ENCODE results near the gene CEP44. TPM values are rescaled to one million over a fixed set of nuclear protein-coding genes. Genes with fewer than 3 reads are reported as not detected.
A peak's percentile ranks its signal among the peaks of the same experiment; 100 is the strongest.
"Not testable (repeated sequence)": the region's sequence is repeated elsewhere in the genome, so short reads cannot be mapped to it uniquely, and the experiment has no call there.

Gene CEP44
- total RNA-seq, 1 donor from 2014 or later: 14.8 TPM

DNA sequence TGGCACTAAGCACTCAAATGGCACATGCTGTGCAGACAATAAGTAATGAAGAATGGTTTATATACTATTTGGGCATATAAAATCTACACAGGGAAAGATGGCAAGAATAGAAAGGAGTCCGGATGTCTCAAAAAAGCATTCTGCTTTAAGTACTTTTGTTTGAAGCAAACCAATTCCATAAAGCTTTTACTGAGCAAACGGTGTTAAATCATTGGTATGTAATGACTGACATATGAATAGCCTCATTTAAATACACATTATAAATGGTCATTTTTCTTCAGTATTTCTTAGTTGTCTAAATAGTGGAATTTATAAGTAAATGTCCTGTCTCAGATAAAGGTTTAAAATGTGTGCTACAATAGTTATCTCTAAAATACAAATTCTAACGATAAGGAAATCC is 6.3 kb upstream of the CEP44 start:
- no peak for DNase-seq (ENCODE audit: low read depth)

DNA sequence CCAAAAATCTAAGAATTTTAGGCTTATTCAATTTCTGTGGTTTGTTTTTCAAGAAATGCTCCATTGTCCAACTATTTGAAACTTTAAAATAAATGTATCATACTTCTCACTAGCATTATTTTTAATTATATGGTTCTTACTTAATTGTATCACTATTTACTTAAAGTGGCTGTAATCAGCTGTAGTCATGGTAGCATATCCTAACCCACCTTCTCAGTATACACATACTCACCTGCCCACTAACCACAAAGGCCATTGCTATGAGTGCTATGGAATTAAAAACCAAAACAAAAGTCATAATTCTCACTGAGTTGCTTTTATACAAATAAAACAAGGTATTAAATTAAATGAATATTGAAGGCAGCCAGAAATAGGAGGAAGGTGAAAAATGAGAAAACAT is 5.2 kb upstream of the CEP44 start:
- no peak for DNase-seq (ENCODE audit: low read depth)

DNA sequence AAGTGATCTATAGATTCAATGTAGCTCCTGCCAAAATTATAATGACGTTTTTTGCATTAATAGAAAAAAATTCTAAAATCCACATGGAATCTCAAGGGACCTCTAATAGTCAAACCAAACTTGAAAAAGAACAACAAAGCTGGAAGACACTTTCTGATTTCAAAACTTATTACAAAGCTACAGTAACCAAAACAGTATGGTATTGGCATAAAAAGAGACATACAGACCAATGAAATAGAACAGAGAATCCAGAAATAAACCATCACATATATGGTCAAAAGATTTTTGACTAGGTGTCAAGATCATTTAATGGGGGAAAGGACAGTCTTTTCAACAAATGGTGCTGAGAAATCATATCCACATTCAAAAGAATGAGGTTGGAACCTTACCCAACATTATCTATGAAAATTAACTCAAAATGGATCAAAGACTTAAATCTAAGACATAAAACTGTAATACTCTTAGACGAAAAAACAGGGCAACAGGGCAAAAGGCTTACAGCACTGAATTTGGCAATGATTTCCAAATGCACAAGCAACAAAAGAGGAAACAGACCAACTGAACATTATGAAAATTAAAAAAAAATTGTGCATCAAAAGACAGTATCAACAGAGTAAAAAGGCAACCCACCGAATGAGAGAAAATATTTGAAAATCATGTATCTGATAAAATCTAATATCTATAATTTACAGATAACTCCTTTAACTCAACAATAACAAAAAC is 4.1 kb upstream of the CEP44 start:
- DNase-seq (ENCODE audit: low read depth): no peak

DNA sequence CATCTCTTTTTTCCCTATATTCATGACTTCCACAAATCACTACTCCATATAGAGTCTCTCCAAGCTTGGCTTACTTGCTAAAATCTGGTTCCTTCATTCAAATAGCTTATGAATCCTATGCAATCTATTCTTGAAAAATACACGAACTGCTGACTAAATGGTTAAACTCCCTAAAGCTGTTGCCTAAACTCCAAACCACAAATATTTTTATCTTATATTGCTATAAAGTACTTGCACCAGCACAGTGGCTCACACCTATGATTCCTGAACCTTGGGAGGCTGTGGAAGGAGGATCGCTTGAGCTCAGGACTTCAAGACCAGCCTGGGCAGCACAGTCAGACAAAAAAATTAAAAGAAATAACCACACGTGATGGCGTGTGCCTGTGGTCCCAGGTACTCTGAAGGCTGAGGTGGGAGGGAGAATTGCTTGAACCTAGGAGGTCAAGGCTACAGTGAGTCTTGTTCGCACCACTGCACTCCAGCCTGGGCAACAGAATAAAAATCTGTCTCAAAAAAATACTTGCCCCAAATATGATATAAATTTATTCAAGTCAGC is 2.5 kb upstream of the CEP44 start:
- no peak for DNase-seq (ENCODE audit: low read depth)

DNA sequence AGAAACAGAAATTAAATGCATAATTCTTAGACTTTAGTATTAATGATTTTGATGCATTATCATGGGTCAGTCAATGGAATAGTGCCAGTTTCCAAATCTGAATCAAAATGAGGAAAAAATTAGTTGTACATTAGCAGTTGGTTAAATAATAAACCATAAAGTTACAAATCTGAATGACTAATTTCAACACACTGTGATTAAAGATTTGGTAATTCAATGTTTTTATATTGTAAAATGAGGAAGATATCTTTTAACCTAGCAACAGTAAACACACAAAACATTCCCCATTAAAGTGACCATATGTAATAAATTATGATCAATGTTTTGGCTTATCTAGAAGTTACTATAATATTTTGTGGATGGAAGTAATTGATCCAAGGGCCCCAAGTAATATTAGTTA is 1.8 kb upstream of the CEP44 start:
- no peak for DNase-seq (ENCODE audit: low read depth)

DNA sequence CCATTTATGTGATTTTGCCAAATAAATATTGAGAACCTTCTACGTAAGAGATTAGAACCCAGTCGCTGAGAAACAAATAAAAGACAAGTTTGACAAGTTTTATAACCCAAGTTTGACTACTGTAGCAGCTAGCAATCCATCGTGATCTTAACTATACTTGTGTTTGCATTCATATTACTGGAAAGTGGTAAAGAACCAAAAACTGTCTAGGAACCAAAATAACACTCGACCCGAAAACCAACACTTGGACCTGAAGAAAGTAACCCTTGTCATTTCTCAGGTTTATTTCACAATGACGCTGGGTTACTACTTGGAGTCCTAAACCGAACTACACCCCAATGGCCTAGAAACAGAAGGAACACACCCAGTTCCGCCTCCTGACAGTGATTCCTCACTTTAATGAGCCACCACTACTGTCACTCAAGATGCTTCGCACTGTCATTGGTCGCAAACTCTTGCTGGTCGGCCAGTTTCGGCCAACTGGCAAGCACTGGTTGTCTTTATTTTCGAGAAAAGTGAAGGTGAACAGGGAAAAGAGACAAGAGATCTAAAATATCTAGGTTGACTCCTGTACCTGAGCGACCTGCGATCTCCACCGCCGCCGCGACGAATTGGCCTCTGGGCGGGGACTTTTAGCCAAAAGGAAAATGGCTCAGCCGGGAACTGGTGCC is 740 bp upstream of the CEP44 start:
- peak; percentile 96 for DNase-seq (ENCODE audit: low read depth)

DNA sequence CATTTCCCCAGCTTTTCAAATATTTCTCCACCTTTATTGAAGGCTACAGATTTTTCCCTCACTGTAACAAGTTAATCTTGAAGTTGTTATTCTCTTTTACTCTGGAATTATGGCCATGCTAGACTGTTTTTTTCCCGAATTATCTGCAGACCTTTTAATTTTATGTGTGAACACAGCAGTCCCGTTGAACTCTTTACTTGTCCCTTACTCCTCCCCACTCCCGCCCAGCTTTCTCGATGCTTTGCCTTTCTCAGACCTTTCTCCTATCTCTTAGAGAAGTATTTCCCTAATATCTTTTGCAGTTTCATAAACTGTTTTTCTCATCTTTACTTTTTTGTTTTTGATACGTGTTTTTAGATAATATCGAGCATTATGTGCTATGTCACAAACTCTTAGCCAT is 776 bp downstream of the CEP44 start:
- no peak for DNase-seq (ENCODE audit: low read depth)

DNA sequence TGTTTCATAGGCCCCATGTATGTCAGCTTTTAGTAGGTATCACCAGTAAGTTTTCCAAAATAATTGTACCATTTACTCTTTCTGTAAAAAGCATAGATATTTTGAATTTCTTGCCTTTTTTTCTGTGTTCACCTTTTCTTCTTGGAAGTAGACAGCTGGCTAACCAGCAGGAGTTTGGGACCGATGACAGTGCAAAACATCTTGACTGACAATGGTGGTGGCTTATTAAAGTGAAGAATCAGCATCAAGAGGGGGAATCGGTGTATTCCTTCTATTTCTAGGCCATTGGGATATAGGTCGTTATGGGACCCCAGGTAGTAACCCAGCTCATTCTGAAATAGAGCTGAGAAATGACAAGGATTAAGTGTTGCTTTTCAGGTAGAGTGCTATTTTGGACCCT is 3.2 kb downstream of the CEP44 start:
- DNase-seq (ENCODE audit: low read depth): no peak

DNA sequence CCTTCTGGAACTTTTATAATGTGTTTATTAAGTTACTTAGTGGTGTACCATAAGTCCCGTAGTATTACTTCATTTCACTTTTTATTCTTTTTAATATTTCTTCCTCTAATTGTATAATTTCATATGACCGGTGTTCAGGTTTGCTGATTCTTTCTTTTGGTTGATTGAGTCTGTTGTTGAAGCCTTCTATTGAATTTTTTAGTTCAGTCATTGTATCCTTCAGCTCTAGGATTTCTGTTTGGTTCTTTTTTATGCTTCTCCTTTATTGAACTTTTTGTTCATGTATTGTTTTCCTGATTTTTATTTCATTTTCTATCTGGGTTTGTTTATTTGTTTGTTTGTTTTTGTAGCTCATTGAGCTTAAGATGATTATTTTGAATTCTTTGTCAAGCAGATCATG is 8.8 kb downstream of the CEP44 start:
- peak; percentile 18 for DNase-seq (ENCODE audit: low read depth)

DNA sequence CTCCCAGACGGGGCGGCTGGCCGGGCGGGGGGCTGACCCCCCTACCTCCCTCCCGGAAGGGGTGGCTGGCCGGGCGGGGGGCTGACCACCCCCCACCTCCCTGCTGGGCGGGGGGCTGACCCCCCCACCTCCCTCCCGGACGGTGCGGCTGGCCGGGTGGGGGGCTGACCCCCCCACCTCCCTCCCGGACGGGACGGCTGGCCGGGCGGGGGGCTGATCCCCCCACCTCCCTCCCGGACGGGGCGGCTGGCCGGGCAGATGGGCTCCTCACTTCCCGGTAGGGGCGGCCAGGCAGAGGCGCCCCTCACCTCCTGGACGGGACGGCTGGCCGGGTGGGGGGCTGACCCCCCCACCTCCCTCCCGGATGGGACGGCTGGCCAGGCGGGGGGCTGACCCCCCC is 10.9 kb downstream of the CEP44 start:
- DNase-seq (ENCODE audit: low read depth): not testable (repeated sequence)

DNA sequence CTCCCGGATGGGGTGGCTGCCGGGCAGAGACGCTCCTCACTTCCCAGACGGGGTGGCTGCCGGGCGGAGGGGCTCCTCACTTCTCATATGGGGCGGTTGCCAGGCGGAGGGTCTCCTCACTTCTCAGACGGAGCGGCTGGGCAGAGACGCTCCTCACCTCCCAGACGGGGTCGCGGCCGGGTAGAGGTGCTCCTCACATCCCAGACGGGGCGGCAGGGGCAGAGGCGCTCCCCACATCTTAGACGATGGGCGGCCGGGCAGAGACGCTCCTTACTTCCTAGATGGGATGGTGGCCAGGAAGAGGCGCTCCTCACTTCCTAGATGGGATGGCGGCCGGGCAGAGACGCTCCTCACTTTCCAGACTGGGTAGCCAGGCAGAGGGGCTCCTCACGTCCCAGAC is 11.4 kb downstream of the CEP44 start:
- DNase-seq (ENCODE audit: low read depth): not testable (repeated sequence)

DNA sequence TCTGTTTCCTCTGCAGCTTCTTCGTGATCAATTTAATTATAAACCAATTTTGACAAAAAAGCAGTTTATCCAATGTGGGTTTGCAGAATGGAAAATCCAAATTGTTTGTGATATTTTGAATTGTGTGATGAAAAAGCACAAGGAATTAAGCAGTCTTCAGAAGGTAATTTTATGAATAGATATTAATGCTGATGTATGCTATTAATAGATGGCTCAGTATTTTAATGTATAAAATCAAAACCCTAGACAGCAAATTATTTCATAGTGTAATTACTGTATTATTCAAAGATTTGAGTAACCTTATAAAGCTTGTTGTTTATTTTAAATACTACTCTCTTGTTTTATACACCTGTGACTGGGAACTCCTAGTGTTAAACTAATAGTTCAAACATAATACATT is 20.0 kb downstream of the CEP44 start:
- no peak for DNase-seq (ENCODE audit: low read depth)

DNA sequence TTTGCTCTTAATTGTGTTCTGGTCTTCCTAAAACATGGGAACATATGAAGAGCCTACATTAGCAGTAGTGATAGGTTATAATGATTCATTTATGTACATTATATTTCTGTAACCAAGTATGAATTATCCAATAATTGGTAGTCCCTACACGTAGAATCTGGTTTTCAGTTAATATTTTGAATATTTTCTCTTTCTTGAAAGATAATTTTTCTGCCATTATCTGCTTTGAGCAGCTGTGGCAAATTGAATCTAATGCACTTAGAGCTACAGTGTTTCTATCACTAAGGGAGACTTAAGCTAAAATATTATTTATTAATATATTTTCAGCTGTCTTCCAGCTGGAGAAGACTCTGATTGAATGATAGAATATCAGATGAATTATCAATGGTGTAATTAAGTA is 21.0 kb downstream of the CEP44 start:
- no peak for DNase-seq (ENCODE audit: low read depth)

DNA sequence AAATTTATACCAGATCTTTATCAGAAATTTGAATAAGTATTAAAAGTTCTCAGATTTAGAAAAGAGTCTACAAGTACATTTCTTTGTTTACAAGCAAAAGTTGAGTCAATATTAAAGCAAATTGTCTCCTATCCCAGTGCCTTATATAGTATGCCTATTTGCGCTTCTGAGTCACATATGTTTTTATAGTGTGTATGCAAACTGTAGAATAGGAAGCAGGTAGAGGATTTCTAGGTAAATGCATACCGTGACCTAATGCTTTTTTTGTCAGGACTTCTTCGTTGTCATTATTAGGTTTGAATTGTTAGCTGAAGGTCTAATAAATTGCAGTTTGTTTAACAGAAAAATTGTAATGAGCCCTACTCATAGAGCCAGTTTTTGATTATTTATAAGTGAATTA is 22.2 kb downstream of the CEP44 start:
- no peak for DNase-seq (ENCODE audit: low read depth)

DNA sequence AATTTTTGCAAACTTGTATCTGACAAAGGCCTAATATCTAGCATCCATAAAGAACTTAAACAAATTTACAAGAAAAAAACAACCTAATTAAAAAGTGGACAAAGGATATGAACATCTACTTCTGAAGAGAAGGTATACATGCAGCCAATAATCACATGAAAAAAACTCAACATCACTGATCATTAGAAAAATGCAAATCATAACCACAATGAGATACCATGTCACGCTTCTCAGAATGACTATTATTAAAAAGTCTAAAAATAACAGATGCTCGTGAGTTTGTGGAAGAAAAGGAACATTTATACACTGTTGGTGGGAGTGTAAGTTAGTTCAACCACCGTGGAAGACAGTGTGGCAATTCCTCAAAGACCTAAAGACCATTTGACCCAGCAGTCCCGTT is 24.0 kb downstream of the CEP44 start:
- DNase-seq (ENCODE audit: low read depth): no peak

DNA sequence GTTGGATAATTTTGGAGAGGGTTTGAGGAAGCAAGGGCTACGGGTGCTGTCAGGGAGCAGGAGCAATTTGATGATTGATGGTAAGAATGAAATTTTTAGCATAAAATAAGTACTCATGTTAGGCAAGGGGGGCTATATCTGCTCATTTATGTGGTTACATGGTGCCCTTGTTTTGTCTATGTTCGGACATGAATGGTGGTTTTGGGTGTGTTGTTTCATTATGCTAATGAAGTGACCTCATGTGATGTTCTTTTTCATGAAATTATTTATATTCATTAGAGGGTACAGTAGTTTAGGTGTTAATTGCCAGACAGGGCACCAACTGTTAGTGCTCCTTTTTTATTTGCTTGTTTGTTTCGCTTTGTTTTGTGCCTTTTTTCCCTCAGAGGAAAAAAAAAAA is 29.3 kb downstream of the CEP44 start:
- no peak for DNase-seq (ENCODE audit: low read depth)

DNA sequence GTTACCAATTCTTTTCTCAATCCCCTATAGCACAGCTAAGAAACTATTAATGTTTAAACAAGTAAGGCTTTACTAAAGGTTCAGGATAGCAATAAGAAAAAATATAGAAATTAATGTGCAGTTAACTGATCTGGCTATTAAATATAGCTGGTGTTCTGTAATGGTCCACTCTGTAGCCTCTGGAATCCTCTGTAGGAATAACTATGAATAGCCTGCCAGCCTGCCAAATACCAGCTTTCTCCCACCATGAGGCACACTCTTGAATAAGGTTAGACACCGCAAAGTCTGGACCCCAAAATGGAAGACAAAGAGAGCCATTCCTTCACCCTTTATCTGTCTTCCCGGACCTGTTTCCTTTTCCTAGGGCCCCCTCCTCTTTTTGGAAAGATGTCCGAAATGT is 30.6 kb downstream of the CEP44 start:
- DNase-seq (ENCODE audit: low read depth): peak; percentile 16

DNA sequence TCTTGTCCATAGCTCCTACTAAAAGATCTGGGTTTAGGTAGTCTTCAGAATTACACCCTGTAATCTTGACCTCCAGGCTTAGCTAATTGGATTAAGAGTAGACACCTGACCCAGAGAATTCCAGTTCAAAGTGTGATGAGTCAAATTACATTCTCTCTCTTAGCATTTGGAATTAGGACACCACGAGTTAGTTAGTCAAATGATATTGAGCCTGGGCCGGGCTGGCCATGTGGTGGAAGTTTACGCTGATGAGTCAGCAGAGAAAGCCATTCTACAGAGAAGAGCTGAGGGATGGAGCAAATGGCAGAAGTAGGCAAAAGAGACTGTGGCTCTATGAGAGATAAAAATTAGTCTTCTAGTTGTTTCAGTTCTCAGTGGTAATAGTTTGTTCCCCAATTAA is 31.1 kb downstream of the CEP44 start:
- peak; percentile 83 for DNase-seq (ENCODE audit: low read depth)

DNA sequence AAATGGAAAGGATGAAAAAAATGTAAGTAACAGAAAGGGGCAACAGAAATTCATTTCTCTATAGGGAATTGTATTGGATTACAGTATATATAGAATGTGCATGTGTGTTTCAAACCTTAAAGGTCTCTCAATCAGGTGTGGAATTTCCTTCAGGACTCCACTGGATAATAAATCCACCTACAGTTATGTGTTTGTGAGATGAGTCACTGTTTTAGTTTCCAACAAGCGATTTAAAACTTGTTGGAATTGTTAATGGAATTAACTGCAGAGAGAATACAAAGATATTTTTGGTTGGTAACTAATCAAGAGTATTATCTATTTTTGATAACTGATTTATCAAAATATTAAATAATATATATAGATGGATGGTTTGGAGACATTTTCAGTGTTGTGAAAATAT is 32.8 kb downstream of the CEP44 start:
- no peak for DNase-seq (ENCODE audit: low read depth)

DNA sequence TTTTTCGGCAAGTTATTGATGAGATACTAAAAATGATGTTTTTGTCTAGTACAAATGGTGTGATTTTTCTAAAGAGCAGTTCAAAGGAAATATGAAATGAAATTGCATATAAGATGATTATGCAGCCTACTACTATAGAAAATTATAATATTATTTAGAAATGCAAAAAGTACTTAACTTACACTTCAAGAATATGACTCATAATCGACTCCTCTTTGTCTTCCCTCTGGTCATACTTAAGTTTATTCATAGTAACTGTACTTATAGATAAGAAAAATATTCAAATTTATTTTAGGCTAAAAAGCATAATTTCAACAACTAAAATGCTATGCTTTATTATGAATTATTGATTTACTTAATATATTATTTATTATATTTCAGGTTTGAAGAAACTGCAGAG is 33.2 kb downstream of the CEP44 start:
- DNase-seq (ENCODE audit: low read depth): no peak

DNA sequence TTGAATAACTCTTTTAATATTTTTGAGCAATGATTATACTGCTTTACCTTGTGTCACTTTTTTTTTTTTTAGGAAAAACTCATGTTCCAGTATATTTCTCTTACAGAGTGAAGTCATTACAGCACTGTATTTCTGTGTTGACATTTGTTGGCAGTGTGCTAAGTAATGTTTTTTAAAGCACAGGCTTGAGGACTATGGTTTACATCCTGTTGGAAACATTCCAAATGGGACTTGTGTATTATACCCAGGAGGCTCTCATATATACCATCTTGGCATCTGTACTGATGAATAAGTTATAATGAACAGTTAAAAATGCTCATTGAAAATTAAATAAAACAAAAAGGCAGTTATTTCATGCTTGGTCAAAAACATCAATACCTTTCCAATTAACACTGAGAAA is 33.8 kb downstream of the CEP44 start:
- DNase-seq (ENCODE audit: low read depth): no peak

DNA sequence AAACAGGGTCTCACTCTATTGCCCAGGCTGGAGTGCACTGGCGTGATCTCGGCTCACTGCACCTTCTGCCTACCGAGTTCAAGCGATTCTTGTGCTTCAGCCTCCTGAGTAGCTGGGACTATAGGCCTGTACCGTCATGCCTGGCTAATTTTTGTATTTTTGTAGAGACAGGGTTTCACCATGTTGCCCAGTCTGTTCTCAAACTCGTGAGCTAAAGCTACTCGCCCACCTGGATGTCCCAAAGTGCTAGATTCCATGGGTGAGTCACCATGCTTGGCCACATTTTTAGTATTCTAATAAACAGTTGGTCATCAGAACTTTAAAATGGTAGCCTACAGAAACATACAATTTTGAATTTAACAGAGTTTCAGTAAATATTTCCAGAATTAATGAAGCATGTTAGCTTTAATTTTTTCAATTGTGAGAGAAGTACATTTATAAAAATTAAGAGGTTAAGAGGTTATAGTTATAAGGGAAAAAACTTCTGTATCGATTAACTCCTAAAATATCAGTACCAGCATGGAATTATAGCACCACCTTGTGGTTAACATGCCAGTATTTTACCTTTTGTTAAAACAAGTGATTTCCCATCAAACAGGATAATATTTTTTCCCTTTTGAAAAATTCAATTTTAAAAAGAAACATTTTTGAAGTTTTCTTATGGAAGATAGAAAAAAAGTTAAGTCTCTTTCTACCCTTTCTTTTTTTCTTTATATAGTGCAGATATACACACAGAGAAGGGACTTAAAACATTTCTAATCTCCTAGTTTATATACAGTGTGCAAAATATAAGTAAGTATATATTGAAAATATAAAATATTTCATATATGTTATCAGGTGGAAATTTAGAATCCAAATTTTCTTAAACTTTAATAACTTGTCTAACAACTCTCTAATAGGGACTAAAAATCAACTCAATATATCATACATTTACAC is 35.4 kb downstream of the CEP44 start:
- peak; percentile 47 for DNase-seq (ENCODE audit: low read depth)
